Measurements from ENCODE around the gene SERPINI2. TPM values are rescaled to one million over a fixed set of nuclear protein-coding genes. Genes with fewer than 3 reads are reported as not detected.
"Not testable (repeated sequence)": the region's sequence is repeated elsewhere in the genome, so short reads cannot be mapped to it uniquely, and the experiment has no call there.

Gene SERPINI2
- polyA plus RNA-seq, 1 experiment, result not detected

DNA sequence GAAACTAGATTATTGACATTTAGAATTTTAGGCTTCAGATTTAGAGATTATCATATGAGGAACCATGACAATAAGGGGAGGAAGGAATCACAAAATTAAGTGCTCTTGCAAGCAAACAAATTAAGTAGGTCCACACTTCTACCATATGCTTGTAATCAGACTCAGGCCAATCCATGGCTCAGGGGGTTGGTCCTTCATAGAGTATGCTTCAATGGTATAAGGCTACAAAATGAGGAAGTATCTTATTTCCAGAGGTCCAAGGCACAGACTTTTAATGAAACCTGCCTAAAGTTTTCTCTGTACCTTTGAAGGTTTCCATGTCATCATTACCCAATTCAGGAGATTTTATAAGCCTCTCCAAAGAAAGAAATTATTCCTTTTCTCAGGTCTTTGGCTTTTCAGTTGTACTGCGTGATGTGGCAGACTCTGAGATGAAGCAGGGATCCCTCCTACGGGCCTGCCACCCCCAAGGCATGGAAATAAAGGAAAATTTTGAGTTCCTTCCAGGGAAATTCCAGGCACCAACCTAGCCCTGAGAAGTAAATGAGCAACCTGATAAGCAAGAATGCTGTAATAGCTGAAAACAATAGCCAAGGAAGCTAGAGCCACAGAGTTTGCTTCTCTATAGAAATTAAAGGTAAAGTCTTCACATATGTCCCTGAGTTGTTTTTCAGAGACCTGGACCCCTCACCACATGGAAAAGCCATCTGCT, 36.3 kb downstream of the SERPINI2 start:
- CTCF ChIA-PET, result no interaction called here
- POLR2A ChIA-PET, result no interaction called here
- Histone ChIP-seq H3K27me3 (ENCODE audit: control insufficient read depth, insufficient read depth, low read length) (no peaks in the 10 kb centered on the region), H3K36me3 (ENCODE audit: control insufficient read depth, insufficient read depth, low read length) (no peaks in the 10 kb centered on the region), H3K4me3 (ENCODE audit: low read depth, low read length) (no peak overlapping the region)
- DNase-seq (ENCODE audit: low read depth), result no peak
- TF ChIP-seq, protein P1, sequence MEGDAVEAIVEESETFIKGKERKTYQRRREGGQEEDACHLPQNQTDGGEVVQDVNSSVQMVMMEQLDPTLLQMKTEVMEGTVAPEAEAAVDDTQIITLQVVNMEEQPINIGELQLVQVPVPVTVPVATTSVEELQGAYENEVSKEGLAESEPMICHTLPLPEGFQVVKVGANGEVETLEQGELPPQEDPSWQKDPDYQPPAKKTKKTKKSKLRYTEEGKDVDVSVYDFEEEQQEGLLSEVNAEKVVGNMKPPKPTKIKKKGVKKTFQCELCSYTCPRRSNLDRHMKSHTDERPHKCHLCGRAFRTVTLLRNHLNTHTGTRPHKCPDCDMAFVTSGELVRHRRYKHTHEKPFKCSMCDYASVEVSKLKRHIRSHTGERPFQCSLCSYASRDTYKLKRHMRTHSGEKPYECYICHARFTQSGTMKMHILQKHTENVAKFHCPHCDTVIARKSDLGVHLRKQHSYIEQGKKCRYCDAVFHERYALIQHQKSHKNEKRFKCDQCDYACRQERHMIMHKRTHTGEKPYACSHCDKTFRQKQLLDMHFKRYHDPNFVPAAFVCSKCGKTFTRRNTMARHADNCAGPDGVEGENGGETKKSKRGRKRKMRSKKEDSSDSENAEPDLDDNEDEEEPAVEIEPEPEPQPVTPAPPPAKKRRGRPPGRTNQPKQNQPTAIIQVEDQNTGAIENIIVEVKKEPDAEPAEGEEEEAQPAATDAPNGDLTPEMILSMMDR (IDR thresholded peaks at IDR 0.05; ENCODE audit: insufficient read depth, low read depth, low read length), result no peak

DNA sequence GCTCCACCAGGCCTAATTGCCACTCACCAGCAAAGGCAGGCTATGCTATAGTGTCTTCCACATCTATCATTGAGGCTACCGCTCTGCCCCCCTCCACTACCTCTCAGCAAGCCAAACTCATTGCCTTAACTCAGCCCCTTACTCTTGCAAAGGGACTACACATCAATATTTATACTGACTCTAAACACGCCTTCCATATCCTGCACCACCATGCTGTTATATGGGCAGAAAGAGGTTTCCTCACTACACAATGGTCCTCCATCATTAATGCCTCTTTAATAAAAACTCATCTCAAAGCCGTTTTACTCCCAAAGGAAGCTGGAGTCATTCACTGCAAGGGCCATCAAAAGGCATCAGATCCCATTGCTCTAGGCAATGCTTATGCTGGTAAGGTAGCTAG, 46.9 kb downstream of the SERPINI2 start:
- H3K27me3 ChIP-seq (ENCODE audit: control insufficient read depth, insufficient read depth, low read length); H3K36me3 ChIP-seq (ENCODE audit: control insufficient read depth, insufficient read depth, low read length); CTCF ChIA-PET; POLR2A ChIA-PET; DNase-seq (ENCODE audit: low read depth); H3K4me3 ChIP-seq (ENCODE audit: low read depth, low read length): not testable (repeated sequence)

DNA sequence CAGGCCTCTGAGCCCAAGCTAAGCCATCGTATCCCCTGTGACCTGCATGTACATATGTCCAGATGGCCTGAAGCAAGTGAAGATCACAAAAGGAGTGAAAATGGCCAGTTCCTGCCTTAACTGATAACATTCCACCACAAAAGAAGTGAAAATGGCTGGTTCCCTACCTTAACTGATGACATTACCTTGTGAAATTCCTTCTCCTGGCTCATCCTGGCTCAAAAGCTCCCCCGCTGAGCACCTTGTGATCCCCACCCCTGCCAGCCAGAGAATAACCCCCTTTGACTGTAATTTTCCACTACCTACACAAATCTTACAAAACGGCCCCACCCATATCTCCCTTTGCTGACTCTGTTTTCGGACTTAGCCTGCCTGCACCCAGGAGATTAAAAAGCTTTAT, 51.4 kb downstream of the SERPINI2 start:
- H3K4me3 ChIP-seq (ENCODE audit: low read depth, low read length); H3K36me3 ChIP-seq (ENCODE audit: control insufficient read depth, insufficient read depth, low read length); DNase-seq (ENCODE audit: low read depth); CTCF ChIA-PET; H3K27me3 ChIP-seq (ENCODE audit: control insufficient read depth, insufficient read depth, low read length); POLR2A ChIA-PET: not testable (repeated sequence)

DNA sequence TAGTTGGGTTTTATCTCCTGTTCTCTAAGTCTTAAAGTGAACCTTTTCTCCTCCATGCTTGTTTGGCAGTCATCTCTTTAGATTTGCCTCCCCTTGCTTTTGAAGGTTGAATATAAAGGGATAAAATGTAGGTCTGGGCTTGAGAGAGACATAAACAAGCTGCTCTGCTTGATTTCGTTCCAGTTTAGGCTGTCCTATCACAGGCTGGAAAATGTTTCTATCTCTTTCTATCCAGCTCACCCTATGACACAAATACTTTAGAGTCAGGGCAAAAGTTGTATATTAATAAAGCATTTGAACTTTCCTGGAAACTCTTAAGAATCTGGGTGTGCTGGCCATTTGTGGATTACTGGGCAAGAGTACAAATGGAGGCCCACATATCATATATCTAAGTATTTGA, 64.2 kb downstream of the SERPINI2 start:
- TF ChIP-seq, protein P1 (IDR thresholded peaks at IDR 0.05; ENCODE audit: insufficient read depth, low read depth, low read length), result no peak
- CTCF ChIA-PET, result interaction anchor here (1.2 kb wide), 1 partner anchor 29 kb away, joined by 3 read pairs; the partner anchor contains the start of gene ZBBX
- Histone ChIP-seq H3K4me3 (ENCODE audit: low read depth, low read length) (no peak overlapping the region), H3K27me3 (ENCODE audit: control insufficient read depth, insufficient read depth, low read length) (no peaks in the 10 kb centered on the region), H3K36me3 (ENCODE audit: control insufficient read depth, insufficient read depth, low read length) (no peaks in the 10 kb centered on the region)
- POLR2A ChIA-PET, result no interaction called here
- DNase-seq (ENCODE audit: low read depth), result no peak

DNA sequence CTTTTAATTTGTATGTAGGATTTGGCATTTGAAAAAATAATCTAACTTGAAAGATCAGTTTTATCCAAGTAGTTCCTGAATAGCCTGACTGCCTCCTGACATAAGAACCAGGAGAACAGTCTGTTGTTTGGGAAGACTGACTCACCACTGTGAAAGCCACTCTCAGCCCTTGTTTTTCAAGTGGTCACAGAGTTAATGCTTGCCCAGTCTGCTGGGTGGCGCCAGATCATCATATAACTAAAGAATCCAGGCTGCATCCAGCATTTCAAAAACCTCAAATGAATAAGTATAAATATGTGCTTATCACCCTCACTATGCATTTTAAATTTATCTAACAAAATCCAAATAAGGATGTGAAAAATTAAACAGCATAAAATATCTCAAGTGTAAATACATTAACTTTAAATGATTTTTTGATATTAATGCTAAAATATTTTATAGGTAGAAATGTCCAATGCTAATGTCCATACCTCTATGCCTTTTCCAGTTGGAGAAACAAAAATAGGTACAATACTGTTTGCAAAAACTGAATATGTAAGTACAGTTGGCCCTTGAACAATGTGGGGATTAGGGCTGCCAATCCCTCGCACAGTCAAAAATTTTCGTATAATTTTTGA, 66.9 kb downstream of the SERPINI2 start:
- Histone ChIP-seq H3K36me3 (ENCODE audit: control insufficient read depth, insufficient read depth, low read length) (no peaks in the 10 kb centered on the region), H3K4me3 (ENCODE audit: low read depth, low read length) (no peak overlapping the region), H3K27me3 (ENCODE audit: control insufficient read depth, insufficient read depth, low read length) (no peaks in the 10 kb centered on the region)
- TF ChIP-seq, protein P1 (IDR thresholded peaks at IDR 0.05; ENCODE audit: insufficient read depth, low read depth, low read length), result no peak
- DNase-seq (ENCODE audit: low read depth), result no peak
- ChIA-PET POLR2A (no interaction called here), CTCF (no interaction called here)

DNA sequence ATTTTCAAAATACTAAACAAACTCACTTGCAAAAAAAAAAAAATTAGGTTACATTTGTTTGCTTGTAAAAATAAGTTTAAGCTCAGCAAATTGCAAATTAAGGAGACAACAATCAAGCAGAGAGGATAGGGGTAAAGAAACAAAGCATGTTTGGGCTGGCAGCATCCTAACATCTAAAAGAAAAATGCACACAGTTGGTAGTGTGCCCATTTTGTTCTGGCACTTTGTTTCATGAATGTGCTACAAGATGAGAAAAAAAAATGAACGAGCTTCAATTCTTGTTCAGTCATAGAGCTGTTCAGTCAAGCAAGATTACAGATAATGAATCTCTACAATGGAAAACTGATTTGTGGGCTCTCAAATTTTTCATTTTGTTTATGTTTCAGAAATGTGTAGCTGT, 76.0 kb downstream of the SERPINI2 start:
- ChIA-PET POLR2A (no interaction called here), CTCF (interaction anchor here (0.6 kb wide), 1 partner anchor 22 kb away, joined by 4 read pairs; no protein-coding TSS in a partner anchor)
- Histone ChIP-seq H3K4me3 (ENCODE audit: low read depth, low read length) (no peak overlapping the region), H3K27me3 (ENCODE audit: control insufficient read depth, insufficient read depth, low read length) (no peaks in the 10 kb centered on the region), H3K36me3 (ENCODE audit: control insufficient read depth, insufficient read depth, low read length) (no peaks in the 10 kb centered on the region)
- TF ChIP-seq, protein P1 (IDR thresholded peaks at IDR 0.05; ENCODE audit: insufficient read depth, low read depth, low read length), result no peak
- no peak for DNase-seq (ENCODE audit: low read depth)

All from BJ (cell line).